Stimulated activated CD8-positive, alpha-beta memory T cell treated with anti-CD3 and anti-CD28 coated beads, Interleukin-7, amount 100 ng/mL, for 24 hours (primary cell): ENCODE results near the gene NRL.

Experiments
- DNase-seq: peaks from one replicate; pipeline ENCODE4 v3.0.0-alpha.2; 2020; ENCODE audit warnings: low read depth

The NRL gene

GRCh38 chr14:24080888-24081738 is 33.6 kb downstream of the NRL start:
- peak; percentile 44 for DNase-seq

GRCh38 chr14:24080142-24080530 is 34.6 kb downstream of the NRL start:
- no peak for DNase-seq

- no peak for DNase-seq
These were observed 35.1 kb downstream of the NRL start for GRCh38 chr14:24079491-24080141.

GRCh38 chr14:24078146-24078545 is 36.6 kb downstream of the NRL start:
- DNase-seq, result no peak

GRCh38 chr14:24077086-24077485 is 37.7 kb downstream of the NRL start:
- no peak for DNase-seq

- no peak for DNase-seq
These were observed 38.5 kb downstream of the NRL start for GRCh38 chr14:24076302-24076601.

GRCh38 chr14:24075485-24076301 is 39.1 kb downstream of the NRL start:
- DNase-seq, result no peak

GRCh38 chr14:24074625-24075484 is 39.9 kb downstream of the NRL start:
- DNase-seq, result no peak

GRCh38 chr14:24072881-24073877 is 41.6 kb downstream of the NRL start:
- no peak for DNase-seq

- DNase-seq, result no peak
These were observed 42.3 kb downstream of the NRL start for GRCh38 chr14:24072436-24072835.

- no peak for DNase-seq
These were observed 42.8 kb downstream of the NRL start for GRCh38 chr14:24071836-24072430.

GRCh38 chr14:24071144-24071697 is 43.5 kb downstream of the NRL start, which contains the start of gene CPNE6:
TSS of gene CPNE6 (plus strand) at chr14:24071562. CDS start at chr14:24072937, 1,375 bp downstream.
- DNase-seq, result no peak

- DNase-seq, result no peak
These were observed 44.2 kb downstream of the NRL start for GRCh38 chr14:24070285-24071143.

- DNase-seq, result no peak
These were observed 45.4 kb downstream of the NRL start for GRCh38 chr14:24069411-24069735.

- DNase-seq, result no peak
These were observed 45.9 kb downstream of the NRL start for GRCh38 chr14:24068711-24069410.

GRCh38 chr14:24067133-24068082 is 47.3 kb downstream of the NRL start:
- DNase-seq, result no peak

- no peak for DNase-seq
These were observed 48.1 kb downstream of the NRL start for GRCh38 chr14:24066496-24067132.
